Activated CD4-positive, alpha-beta T cell treated with anti-CD3 and anti-CD28 coated beads, Interleukin-10, Interleukin-2, amounts not matched to agents 100 ng/mL and 50 ng/mL, durations not matched to agents 16 hours and 8 hours (primary cell): ENCODE results near the gene LIPC.
A peak's percentile ranks its signal among the peaks of the same experiment; 100 is the strongest.

Experiments used
- DNase-seq: peaks from one replicate; pipeline ENCODE4 v3.0.0-alpha.2; 2020

LIPC gene

DNA sequence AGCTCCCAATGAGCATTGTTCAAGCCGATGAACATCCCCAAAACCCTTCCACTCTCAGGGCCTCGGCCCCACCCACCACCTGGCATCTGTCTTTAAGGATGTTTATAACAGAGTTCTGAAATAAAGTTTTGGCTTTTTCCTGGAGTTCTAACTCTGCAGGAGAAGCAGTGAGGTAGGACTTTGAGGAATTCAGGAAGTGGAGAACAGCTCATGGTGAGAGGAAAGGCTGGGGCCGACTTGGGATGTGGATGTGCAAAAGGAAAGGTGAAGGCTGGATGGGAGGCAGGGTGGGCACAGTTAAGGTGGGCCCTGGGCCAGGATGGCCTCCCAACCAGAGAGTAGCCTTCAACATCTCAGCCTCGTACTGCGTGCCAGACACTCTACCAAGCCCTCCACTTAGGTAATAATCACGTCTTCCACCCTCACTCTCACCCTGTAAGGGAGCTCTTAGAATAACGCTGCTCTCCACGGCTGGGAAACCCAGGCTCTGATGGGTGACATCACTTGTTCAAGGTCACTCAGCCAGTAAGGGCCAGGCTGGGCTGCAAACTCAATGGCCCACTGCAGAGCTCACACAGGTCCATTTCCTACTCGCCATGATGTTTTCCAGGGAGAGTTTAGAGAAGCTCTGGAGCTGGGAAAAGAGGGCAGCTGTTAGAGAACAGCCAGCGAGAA lies 28.5 kb downstream of the LIPC start:
- DNase-seq: no peak

GRCh38 chr15:58460872-58461271 lies 29.1 kb downstream of the LIPC start:
- no peak for DNase-seq

DNA sequence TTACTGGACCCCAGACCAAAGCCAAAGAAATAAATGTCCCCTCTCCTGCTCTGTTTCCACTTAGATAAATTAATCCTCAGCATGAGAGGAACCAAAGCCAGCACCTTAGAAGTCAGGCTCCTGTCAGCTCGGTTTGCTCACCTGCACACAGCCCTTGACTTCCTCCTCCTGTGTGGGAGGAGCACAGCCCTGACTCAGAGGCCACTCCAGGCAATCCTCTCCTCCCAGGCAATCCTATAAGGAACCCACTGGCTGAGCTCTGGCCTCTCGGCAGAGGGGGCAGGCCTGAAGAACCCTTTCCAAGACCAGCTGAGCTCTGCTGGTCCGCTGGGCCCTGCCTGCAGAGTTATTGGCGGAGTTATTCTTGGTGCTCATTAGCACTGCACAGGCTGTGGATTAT lies 30.8 kb downstream of the LIPC start:
- no peak for DNase-seq

- DNase-seq: no peak
These were observed 31.3 kb downstream of the LIPC start for GRCh38 chr15:58462973-58463663.

GRCh38 chr15:58463815-58464650 lies 32.2 kb downstream of the LIPC start:
- DNase-seq: no peak

GRCh38 chr15:58465070-58465469 lies 33.3 kb downstream of the LIPC start:
- no peak for DNase-seq

GRCh38 chr15:58465866-58466517 lies 34.2 kb downstream of the LIPC start:
- no peak for DNase-seq

DNA sequence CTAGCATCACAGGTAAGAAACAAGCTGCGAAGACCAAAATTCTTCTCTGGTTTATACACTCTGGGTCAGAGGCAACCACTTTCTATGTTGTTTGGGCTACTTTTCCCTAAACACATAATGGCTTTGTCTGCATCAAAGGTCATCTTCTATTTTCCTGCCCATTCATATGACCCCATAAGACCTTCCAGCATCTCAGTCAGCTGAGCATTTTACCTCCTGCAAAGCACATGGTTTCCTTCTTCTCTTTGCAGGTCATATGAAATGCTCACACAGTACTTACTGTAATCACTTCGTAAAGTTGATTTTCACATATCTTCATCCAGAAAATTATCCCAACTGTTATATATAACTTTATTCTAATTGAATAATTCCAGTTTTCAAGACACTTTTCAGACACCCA lies 34.8 kb downstream of the LIPC start:
- no peak for DNase-seq

DNA sequence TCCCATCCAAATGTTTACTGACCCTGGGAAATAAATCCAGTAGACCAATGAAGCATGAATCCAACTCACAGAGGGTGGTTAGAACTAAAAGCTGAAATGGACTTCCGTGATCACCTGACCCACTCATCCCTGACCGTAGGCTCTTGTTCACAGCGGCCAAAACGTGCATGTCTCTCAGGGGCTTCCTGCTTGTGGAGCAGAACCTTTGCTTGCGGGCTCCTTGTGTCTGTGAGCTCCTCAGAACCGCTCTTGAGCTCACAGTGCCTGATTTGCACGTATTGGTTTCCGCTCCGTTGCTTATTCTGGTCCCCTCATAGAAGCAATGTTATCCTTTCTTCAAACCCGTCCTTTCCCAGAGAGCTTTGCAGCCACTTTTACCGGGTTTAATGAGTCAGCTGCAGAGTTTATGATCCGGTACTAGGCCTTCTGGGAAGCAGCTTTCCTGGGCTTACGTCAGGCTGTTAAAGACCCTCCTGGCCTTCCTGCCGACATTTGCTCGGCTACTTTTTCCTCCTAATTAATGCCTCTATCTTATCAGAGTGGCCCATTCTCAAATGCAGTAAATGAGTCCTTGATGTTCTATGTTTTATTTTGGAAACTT lies 35.4 kb downstream of the LIPC start:
- no peak for DNase-seq

DNA sequence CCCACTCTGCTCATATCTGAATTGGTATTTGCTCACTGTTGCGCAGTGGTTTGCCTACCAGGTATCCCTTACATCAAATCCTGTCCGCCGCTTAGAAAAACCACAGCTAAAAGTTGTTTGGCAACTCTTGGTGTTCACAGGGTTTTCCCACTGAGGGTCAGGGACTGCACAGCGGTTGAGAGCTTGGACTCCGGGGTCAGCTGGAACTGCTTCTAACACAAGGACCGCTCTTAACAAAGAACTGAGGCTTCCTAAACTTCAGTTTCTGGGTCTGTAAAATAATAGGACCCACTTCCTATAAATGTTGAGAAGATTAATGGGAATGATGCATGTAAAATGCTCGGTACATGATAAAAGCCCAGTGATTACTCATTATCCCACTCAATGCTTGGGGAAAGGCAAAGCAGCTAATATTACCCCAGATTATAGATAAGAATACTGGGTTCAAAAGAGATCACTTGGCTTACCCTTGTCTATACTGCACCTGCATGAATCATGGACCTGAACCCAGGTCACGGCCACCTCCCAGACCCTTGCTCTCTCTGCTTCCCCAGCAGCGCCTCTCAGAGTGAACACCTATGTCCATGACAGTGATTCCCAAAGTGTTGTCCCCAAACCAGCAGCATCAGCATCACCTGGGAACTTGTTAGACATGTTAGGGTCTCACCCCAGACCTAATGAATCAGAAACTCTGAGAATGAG lies 36.1 kb downstream of the LIPC start:
- DNase-seq: no peak

DNA sequence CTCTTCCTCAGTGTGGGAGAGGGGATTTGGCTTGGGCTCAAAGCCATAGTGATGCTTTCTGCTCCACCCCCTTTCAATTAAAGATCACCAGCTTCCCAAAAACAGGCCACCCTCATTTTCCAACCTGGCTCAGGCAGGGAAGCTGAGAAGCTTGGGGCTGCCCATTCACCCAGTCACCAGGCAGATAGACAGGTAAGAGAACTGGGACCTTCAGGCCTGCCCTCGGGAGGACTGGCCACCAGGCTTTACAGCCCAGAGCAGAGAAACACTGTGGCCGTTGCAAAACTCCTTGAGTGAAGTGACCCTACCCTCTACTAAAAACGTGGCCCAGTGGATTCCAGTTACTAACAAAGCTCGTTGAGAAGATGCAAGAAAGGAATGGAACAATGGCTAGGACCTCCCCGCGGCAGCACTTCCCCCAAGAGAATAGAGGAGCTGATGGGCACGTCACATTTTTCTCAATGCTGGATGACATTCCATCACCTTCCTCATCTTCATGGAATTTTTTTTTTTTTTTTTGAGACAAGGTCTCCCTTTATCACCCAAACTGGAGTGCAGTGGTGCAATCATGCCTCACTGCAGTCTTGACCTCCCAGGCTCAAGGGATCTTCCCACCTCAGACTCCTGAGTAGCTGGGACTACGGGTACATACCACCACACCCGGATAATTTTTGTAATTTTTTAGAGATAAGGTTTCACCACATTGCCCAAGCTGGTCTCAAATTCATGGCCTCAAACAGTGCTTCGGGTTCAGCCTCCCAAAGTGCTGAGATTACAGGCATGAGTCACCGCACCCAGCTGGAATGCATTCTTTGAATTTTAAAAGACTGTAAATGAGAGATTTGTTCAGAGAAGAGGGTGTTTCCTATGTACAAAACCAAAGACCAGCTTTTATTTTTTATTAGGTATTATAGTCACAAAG lies 37.9 kb downstream of the LIPC start:
- peak; percentile 14 for DNase-seq

- DNase-seq: no peak
These were observed 39.6 kb downstream of the LIPC start for GRCh38 chr15:58471348-58471747.

DNA sequence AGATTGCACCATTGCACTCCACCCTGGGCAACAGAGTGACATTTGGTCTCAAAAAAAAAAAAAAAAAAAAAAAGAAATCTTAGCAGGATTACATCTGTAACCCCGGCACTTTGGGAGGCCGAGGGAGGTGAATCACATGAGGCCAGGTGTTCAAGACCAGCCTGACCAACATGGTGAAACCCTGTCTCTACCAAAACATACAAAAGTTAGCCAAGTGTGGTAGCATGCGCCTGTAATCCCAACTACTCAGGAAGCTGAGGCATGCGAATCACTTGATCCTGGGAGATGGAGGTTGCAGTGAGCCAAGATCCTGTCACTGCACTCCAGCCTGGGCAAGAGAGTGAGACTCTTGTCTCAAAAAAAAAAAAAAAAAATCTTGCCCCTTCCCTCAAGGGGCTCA lies 40.4 kb downstream of the LIPC start:
- no peak for DNase-seq

GRCh38 chr15:58472821-58473581 lies 41.2 kb downstream of the LIPC start:
- peak; percentile 68 for DNase-seq

- peak; percentile 20 for DNase-seq
These were observed 41.9 kb downstream of the LIPC start for GRCh38 chr15:58473724-58474123.

DNA sequence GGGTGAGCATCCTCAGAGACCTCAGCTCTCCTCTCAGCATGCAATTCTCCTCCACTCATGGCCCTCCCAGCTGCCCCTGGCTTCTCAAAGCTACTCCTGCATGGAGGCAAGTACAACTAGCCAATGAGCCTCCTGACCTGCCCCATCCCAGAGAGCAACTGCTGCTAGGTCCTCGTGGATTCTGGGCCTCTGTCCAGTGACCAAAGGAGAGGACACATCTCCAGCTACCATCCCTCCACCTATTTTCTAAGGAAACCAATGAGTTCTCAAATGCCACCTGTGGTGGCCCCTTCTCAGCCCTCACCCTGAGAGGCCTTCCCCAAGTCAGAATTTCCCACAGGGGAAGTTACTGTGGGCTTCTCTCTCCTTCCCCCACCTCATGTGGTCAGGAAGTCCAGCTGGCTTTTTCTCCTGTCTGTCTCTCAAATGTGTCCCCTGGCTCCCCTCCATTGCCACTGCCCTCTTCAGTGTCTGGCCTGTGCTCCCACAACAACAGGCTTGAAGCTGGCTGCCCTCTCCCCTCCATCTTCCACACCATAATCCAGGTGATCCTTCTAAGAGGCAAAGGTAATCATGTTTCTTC lies 43.0 kb downstream of the LIPC start:
- no peak for DNase-seq

DNA sequence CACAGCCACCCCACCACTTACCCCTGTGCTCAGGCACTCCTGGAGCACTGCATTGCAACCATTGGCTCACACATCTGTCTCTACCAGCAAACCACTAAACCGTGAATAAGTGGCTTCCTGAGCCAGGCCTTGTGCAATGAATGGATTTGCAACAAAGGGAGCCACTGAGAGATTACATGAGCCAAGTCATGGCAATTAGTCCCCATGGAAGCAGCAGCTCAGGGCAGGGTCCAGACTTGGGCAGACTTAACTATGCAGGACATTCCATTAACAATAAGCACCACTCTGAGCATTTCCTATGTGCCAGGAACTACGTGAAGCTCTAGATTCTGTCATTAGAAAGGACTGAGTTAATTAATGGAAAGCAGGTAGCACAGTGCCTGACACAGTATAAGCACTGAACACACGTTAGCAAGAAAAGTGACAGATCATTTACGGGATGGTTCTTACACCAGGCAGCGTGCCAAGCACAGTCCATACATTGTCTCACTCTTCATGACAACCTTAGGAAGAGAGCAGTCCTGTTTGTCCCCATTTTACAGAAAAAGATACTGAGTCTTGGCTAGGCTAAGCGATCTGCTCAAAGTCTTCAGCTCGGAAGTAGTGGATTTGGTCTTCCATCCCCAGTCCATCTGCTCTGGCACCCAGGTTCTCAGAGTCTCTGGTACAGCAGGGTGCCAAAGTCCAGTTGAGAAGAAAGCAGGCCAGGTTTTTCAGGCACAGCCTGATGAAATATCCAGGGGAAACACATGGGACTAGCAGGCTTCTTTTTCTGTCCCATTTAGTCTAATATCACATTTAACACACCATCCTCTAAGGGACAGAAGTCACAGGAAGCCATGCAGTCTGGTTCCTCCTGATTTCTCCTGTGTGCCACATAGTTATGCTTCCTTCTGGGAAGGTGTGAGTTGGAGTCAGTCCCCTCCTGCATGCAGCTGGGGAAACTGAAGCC lies 44.1 kb downstream of the LIPC start:
- no peak for DNase-seq

DNA sequence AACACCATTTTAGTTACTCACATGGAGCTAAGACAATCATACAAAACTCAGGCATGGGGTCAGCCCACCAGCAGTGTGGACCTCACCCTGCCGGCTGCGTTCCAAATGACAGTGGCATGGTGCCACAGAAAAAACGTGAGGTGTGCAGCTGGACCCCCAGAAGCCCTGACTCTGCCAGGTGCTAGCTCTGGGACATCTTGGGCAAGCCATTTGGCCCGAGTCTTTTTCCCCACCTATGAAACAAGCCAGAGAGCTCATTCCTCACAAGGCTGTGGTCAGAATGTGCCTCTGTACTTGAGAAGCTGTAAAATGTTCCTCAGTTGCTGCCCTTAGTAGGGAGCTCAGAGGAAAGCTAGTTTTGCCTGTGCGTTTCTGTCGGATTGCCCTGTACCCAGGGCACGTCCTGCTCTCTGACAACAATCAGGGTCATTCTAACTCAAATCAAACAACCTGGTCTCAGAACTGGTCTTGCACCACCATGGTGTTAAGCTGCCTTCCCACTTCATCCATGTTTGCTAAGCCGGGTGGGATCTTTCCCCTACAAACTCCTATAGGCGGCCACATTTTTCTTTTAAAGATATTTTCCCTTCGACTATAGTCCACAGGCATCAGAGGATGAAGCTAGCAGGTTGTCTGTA lies 44.9 kb downstream of the LIPC start:
- no peak for DNase-seq
